Endothelial cell of umbilical vein (primary cell): Measurements from ENCODE around the gene MTR.

Experiments used
- POLR2A ChIP-seq: IDR thresholded peaks from 2 replicates; pipeline ENCODE4 v1.6.1; 2012; ENCODE audit warnings: low read depth, mild to moderate bottlenecking, control low read depth, low read length
- TF ChIP-seq, protein P1 (sequence below), 2 donors: IDR thresholded peaks; 1 replicate in 1 of 2; 2 replicates in 1 of 2; pipeline ENCODE4 v1.5.1; 2011; ENCODE audit warnings: low read length in 2 of 2, mild to moderate bottlenecking in 2 of 2, moderate library complexity in 2 of 2, control low read depth in 1 of 2, inconsistent platforms in 1 of 2, low read depth in 1 of 2; ENCODE audit not compliant: insufficient read depth in 1 of 2; ENCODE audit errors: extremely low read depth in 1 of 2
- TF ChIP-seq, protein P2 (sequence below): IDR thresholded peaks from 2 replicates; pipeline ENCODE4 v1.6.1; 2011; ENCODE audit not compliant: insufficient read depth, insufficient read length

- TF ChIP-seq, protein P1, sequence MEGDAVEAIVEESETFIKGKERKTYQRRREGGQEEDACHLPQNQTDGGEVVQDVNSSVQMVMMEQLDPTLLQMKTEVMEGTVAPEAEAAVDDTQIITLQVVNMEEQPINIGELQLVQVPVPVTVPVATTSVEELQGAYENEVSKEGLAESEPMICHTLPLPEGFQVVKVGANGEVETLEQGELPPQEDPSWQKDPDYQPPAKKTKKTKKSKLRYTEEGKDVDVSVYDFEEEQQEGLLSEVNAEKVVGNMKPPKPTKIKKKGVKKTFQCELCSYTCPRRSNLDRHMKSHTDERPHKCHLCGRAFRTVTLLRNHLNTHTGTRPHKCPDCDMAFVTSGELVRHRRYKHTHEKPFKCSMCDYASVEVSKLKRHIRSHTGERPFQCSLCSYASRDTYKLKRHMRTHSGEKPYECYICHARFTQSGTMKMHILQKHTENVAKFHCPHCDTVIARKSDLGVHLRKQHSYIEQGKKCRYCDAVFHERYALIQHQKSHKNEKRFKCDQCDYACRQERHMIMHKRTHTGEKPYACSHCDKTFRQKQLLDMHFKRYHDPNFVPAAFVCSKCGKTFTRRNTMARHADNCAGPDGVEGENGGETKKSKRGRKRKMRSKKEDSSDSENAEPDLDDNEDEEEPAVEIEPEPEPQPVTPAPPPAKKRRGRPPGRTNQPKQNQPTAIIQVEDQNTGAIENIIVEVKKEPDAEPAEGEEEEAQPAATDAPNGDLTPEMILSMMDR (IDR thresholded peaks at IDR 0.05; ENCODE audit: extremely low read depth in 1 of 2, insufficient read depth in 1 of 2, low read depth in 1 of 2, low read length in 2 of 2): no peak
- TF ChIP-seq POLR2A: no peak
- TF ChIP-seq, protein P2, sequence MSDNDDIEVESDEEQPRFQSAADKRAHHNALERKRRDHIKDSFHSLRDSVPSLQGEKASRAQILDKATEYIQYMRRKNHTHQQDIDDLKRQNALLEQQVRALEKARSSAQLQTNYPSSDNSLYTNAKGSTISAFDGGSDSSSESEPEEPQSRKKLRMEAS: no peak
Measured at GRCh38 chr1:236746785-236747184, 48.3 kb upstream of the MTR start.
